BLaER1 (cell line): ENCODE measurements around the gene PPARG.
"Not testable (repeated sequence)": the region's sequence is repeated elsewhere in the genome, so short reads cannot be mapped to it uniquely, and the experiment has no call there.

Experiments used
- H3K27ac ChIP-seq: shearing (Covaris generic); formaldehyde crosslinking; 2 replicates; pipeline ENCODE4 v1.8.1; 2022
- H3K27me3 ChIP-seq: shearing (Covaris generic); formaldehyde crosslinking; 2 replicates; pipeline ENCODE4 v1.8.1; 2022
- H3K36me3 ChIP-seq: shearing (Covaris generic); formaldehyde crosslinking; 2 replicates; pipeline ENCODE4 v1.8.1; 2022
- H3K4me1 ChIP-seq: shearing (Covaris generic); formaldehyde crosslinking; 2 replicates; pipeline ENCODE4 v1.8.1; 2022
- H3K4me2 ChIP-seq: shearing (Covaris generic); formaldehyde crosslinking; 2 replicates; pipeline ENCODE4 v1.8.1; 2022
- H3K4me3 ChIP-seq: shearing (Covaris generic); formaldehyde crosslinking; 2 replicates; pipeline ENCODE4 v1.8.1; 2022
- H3K9ac ChIP-seq: shearing (Covaris generic); formaldehyde crosslinking; 2 replicates; pipeline ENCODE4 v1.8.1; 2022
- H3K9me3 ChIP-seq: shearing (Covaris generic); formaldehyde crosslinking; 2 replicates; pipeline ENCODE4 v1.8.1; 2022
- H4K20me1 ChIP-seq: shearing (Covaris generic); formaldehyde crosslinking; 2 replicates; pipeline ENCODE4 v1.8.1; 2022
- Cebpa-rat ChIP-seq: shearing (Covaris generic); IDR thresholded peaks from 2 replicates; pipeline ENCODE4 v1.8.1; 2022

Gene PPARG

GRCh38 chr3:12456441-12456840 lies 167.6 kb downstream of the PPARG start:
- no peak for TF ChIP-seq Cebpa-rat
- no peak overlapping the region for H3K4me3 ChIP-seq
- H4K20me1 ChIP-seq, result no peaks in the 10 kb centered on the region
- no peak overlapping the region for H3K9ac ChIP-seq
- no peak overlapping the region for H3K4me2 ChIP-seq
- no peaks in the 10 kb centered on the region for H3K36me3 ChIP-seq
- H3K27ac ChIP-seq, result no peak overlapping the region
- H3K9me3 ChIP-seq, result no peaks in the 10 kb centered on the region
- H3K4me1 ChIP-seq, result no peaks in the 10 kb centered on the region
- no peaks in the 10 kb centered on the region for H3K27me3 ChIP-seq

- not testable (repeated sequence) for H3K4me3 ChIP-seq, H3K4me2 ChIP-seq, H4K20me1 ChIP-seq, H3K27ac ChIP-seq, H3K27me3 ChIP-seq, H3K4me1 ChIP-seq, H3K9ac ChIP-seq, H3K36me3 ChIP-seq, H3K9me3 ChIP-seq
These were observed 168.5 kb downstream of the PPARG start for GRCh38 chr3:12457380-12457779.

DNA sequence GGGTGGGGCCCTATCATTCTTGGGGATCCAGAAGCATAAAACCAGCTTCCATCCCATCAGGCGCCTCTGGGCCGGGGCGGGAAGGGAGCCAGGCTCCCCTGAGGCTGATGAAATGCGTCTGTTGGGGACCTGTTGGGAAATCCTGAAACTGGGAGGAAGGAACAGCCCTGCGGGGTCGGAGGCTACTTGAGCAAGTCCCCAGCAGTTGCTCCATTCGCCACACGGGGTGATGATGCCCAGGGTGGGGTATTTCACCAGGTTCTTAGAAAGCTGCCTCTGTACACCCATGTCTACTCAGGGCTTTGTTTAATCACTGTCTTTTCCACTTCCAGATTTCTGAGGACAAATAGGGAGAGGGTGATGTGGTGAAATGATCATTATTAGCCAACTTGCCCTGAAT lies 170.0 kb downstream of the PPARG start:
- no peaks in the 10 kb centered on the region for H3K27me3 ChIP-seq
- H3K4me2 ChIP-seq, result no peak overlapping the region
- H3K36me3 ChIP-seq, result no peaks in the 10 kb centered on the region
- H3K4me1 ChIP-seq, result peaks cover 9% of the 10 kb centered on the region
- H3K9ac ChIP-seq, result no peak overlapping the region
- TF ChIP-seq Cebpa-rat, result no peak
- no peaks in the 10 kb centered on the region for H4K20me1 ChIP-seq
- H3K4me3 ChIP-seq, result no peak overlapping the region
- H3K9me3 ChIP-seq, result no peaks in the 10 kb centered on the region
- H3K27ac ChIP-seq, result no peak overlapping the region

GRCh38 chr3:12460127-12460526 lies 171.3 kb downstream of the PPARG start:
- Histone ChIP-seq H3K4me2 (no peak overlapping the region), H3K9ac (no peak overlapping the region), H4K20me1 (no peaks in the 10 kb centered on the region), H3K4me3 (no peak overlapping the region), H3K27ac (no peak overlapping the region), H3K4me1 (peaks cover 9% of the 10 kb centered on the region), H3K27me3 (no peaks in the 10 kb centered on the region), H3K36me3 (no peaks in the 10 kb centered on the region), H3K9me3 (no peaks in the 10 kb centered on the region)
- TF ChIP-seq Cebpa-rat, result no peak

- Histone ChIP-seq H3K27ac (no peak overlapping the region), H3K4me1 (peaks cover 9% of the 10 kb centered on the region), H4K20me1 (no peaks in the 10 kb centered on the region), H3K4me2 (no peak overlapping the region), H3K4me3 (no peak overlapping the region), H3K36me3 (no peaks in the 10 kb centered on the region), H3K9me3 (no peaks in the 10 kb centered on the region), H3K27me3 (no peaks in the 10 kb centered on the region), H3K9ac (no peak overlapping the region)
- no peak for TF ChIP-seq Cebpa-rat
These were observed 172.3 kb downstream of the PPARG start for GRCh38 chr3:12461097-12461649.

DNA sequence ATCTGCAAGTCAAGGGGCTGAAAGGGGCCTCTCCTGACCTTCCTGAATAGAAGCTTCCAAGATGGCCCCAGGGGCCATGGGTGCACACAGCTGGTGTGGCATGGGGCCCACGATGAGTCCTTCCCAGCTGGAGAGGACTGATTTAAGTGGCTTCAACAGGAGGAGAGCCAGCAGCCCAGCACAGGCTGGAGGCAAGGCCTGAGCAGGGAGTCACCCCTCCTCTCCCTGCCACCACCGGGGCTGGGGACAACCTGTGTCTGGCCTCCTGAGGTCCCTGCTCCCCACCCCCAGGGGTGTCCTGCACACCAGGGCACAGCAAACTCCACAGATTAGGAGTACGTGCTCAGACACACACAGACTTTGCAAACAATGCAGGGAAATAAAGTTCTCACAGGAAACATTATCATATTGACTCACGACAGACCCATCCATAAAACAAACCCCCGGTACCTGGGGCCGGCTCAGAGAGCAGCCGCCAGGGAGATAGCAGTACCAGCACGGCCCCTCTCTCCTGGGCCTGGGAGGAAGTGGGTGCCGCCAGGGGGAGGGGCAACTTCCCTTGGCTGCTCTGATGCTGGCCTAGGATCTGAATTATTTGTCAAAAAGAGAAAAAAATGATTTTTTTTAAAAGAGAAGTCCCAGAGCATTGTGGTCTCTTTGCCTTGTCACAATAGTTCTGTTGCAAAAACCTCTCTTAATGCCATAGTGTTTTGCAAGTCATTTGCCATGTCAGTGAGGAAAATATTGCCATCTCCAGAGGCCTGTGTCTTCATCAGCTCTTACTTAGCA lies 173.5 kb downstream of the PPARG start:
- Histone ChIP-seq H3K9me3 (no peaks in the 10 kb centered on the region), H3K27me3 (no peaks in the 10 kb centered on the region), H3K9ac (no peak overlapping the region), H3K4me2 (peak overlapping the region; percentile 43), H3K27ac (no peak overlapping the region), H3K4me1 (peaks cover 9% of the 10 kb centered on the region), H4K20me1 (no peaks in the 10 kb centered on the region), H3K36me3 (no peaks in the 10 kb centered on the region), H3K4me3 (no peak overlapping the region)
- TF ChIP-seq Cebpa-rat, result no peak

DNA sequence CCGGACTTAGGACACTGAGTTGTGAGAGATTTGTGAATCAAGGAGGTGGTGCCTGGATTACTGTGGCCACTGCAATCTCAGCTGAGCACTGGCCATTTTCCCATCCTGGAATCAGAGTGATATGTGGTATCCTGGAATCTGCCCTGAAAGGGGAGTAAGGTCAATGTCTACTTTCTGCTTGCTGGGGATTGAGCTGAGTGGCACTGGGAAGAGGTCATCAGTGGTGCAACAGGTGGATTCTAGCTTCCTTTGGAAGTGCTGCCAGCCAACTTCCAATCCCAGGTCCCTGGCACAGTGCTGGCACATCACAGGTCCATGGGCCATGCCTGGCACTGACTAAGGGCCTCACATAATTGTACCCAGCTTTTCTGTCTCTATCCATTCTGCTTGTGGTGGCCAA lies 174.8 kb downstream of the PPARG start:
- Histone ChIP-seq H3K36me3 (no peaks in the 10 kb centered on the region), H4K20me1 (no peaks in the 10 kb centered on the region), H3K27me3 (no peaks in the 10 kb centered on the region), H3K27ac (no peak overlapping the region), H3K4me3 (no peak overlapping the region), H3K9ac (no peak overlapping the region), H3K4me1 (peaks cover 9% of the 10 kb centered on the region), H3K4me2 (no peak overlapping the region), H3K9me3 (no peaks in the 10 kb centered on the region)
- no peak for TF ChIP-seq Cebpa-rat

DNA sequence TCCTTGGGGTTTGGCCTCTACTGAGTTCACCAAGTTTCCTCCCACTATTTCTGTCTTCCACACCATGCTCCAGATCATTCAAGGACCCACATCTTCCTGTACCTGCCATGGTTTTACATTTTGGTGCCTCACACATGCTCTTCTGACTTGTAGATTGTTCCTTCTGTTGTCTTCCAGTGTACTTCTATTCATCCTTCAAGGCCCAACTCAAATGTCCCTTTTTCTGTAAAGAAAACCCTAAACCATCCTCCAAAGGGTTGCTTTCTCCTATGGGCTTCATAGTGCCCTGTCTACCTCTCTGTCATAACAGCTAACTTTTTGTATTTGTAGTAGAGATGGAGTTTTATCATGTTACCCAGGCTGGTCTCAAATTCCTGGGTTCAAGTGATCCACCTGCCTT lies 175.3 kb downstream of the PPARG start:
- no peak for TF ChIP-seq Cebpa-rat
- Histone ChIP-seq H3K27ac (no peak overlapping the region), H3K9ac (no peak overlapping the region), H3K4me3 (no peak overlapping the region), H3K36me3 (no peaks in the 10 kb centered on the region), H4K20me1 (no peaks in the 10 kb centered on the region), H3K4me2 (no peak overlapping the region), H3K9me3 (no peaks in the 10 kb centered on the region), H3K4me1 (peaks cover 9% of the 10 kb centered on the region), H3K27me3 (no peaks in the 10 kb centered on the region)

DNA sequence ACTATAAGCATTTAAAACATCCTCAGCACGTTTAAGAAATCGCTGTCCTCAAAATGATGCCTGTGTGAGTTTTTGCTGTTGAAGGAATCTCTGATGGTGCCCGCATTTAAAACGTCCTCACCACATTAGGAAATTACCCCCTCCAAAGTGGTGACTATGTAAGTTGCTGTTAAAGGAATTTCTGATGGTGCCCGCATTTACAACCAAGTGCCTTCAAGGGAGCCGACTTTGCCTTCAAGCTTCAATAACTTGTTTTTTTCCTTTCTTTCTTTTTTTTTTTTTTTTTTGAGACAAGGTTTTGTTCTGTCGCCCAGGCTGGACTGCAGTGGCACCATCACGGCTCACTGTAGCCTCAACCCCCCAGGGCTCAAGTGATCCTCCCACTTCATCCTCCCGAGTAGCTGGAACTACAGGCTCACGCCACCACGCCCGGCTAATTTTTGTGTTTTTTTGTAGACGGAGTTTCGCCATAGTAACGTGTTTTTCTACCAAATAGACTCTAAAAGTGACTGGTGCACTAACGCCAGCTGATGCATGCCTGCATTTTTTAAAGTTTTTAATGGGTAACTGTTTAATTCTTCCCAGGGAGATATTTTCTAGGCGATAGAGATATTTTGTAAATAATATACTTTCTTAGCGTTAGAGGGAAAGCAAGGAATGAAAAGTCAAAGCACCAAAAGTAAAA lies 176.4 kb downstream of the PPARG start:
- H3K9ac ChIP-seq, result no peak overlapping the region
- no peak overlapping the region for H3K4me2 ChIP-seq
- no peaks in the 10 kb centered on the region for H4K20me1 ChIP-seq
- no peak for TF ChIP-seq Cebpa-rat
- no peak overlapping the region for H3K4me3 ChIP-seq
- H3K4me1 ChIP-seq, result peaks cover 9% of the 10 kb centered on the region
- H3K36me3 ChIP-seq, result no peaks in the 10 kb centered on the region
- H3K27ac ChIP-seq, result no peak overlapping the region
- H3K9me3 ChIP-seq, result no peaks in the 10 kb centered on the region
- H3K27me3 ChIP-seq, result no peaks in the 10 kb centered on the region

DNA sequence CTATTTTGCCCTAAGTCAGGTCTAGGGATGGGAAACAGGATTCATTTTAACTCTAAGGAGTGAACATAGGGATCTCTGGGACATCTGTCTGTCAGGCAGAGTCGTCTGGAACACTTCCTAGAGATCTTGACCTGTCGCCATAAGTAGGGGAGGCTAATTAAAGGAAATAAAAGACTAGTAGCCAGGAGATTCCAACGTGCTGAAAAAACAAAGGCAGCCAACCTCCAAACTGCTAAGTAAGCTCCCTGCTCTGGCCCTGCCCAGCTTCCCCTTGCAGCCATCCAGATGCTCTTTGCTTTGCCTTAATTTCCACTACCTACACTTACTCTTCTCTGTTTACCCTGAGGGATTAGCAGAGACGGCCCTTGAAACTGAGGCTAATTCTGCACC lies 177.0 kb downstream of the PPARG start:
- Histone ChIP-seq H3K4me3 (no peak overlapping the region), H3K9me3 (no peaks in the 10 kb centered on the region), H3K9ac (no peak overlapping the region), H3K4me1 (peaks cover 9% of the 10 kb centered on the region), H3K36me3 (no peaks in the 10 kb centered on the region), H4K20me1 (no peaks in the 10 kb centered on the region), H3K27me3 (no peaks in the 10 kb centered on the region), H3K4me2 (no peak overlapping the region), H3K27ac (no peak overlapping the region)
- TF ChIP-seq Cebpa-rat, result no peak
